Hair follicular keratinocyte (primary cell): ENCODE measurements around the gene ARL4A. TPM values are rescaled to one million over a fixed set of nuclear protein-coding genes. Genes with fewer than 3 reads are reported as not detected.

Source experiments
- total RNA-seq: library from RNA; depleted of rRNA; stranded (reverse); fragments of >200 nt; gene quantifications from 2 replicates; pipeline ENCODE4 v1.2.3, GENCODE V29; 2015

The ARL4A gene
- total RNA-seq: 24.1 and 29.2 TPM in 2 replicates

GRCh38 chr7:12686891-12687717, at the start of gene ARL4A:
Gene ARL4A, plus strand, starts transcription at chr7:12687633. Its CDS starts 622 bp downstream, at chr7:12688255.

Other genes with a start within 250 kb of the ARL4A start
- not detected in 2 replicates for gene SCIN, start 116.9 kb upstream of the ARL4A start, total RNA-seq